Loucy (cell line): Measurements from ENCODE around the gene HES5.

Source experiments
- CTCF ChIP-seq: fragments of 200-600 bp; sonication (generic); conservative IDR thresholded peaks from 2 replicates; pipeline ENCODE4 v1.5.1; 2014; ENCODE audit warnings: mild to moderate bottlenecking, antibody characterized with exemption, low read length
- EZH2phosphoT487 ChIP-seq: fragments of 200-600 bp; IDR thresholded peaks from 2 replicates; pipeline ENCODE4 v1.6.1; 2018; ENCODE audit warnings: antibody characterized with exemption, mild to moderate bottlenecking, moderate library complexity, borderline replicate concordance

GRCh38 chr1:2538376-2538775 is 8.3 kb upstream of the HES5 start:
- no peak for TF ChIP-seq CTCF
- no peak for TF ChIP-seq EZH2phosphoT487
